Measurements from ENCODE around the gene SCN4A. TPM values are rescaled to one million over a fixed set of nuclear protein-coding genes. Genes with fewer than 3 reads are reported as not detected.
"Not testable (repeated sequence)": the region's sequence is repeated elsewhere in the genome, so short reads cannot be mapped to it uniquely, and the experiment has no call there.

SCN4A gene
- total RNA-seq, 1 experiment from 2014 or later, result not detected

GRCh38 chr17:63911041-63911635 is 61.6 kb downstream of the SCN4A start, which contains the start of gene CSHL1:
Gene CSHL1, minus strand, starts transcription at chr17:63911258. Its CDS starts 62 bp downstream, at chr17:63911196.
- Histone ChIP-seq H3K4me3 (no peak within 1 kb of the TSS), H3K36me3 (no peaks in the 10 kb centered on the region), H3K4me1 (replicated peaks) (no peaks in the 10 kb centered on the region), H3K27ac (no peak within 1 kb of the TSS), H3K9me3 (replicated peaks) (no peaks in the 10 kb centered on the region), H3K27me3 (replicated peaks) (peaks cover 9% of the 10 kb centered on the region)
- no peak for DNase-seq (ENCODE audit: low read depth in 1 of 2, low spot score in 2 of 2)

- no peak overlapping the region for H3K4me3 ChIP-seq
- H3K9me3 ChIP-seq (replicated peaks), result no peaks in the 10 kb centered on the region
- H3K27me3 ChIP-seq (replicated peaks), result peaks cover 7% of the 10 kb centered on the region
- H3K4me1 ChIP-seq (replicated peaks), result no peaks in the 10 kb centered on the region
- no peak overlapping the region for H3K27ac ChIP-seq
- H3K36me3 ChIP-seq, result no peaks in the 10 kb centered on the region
- DNase-seq (ENCODE audit: low read depth in 1 of 2, low spot score in 2 of 2), result no peak
Observed at GRCh38 chr17:63910096-63910495, 62.6 kb downstream of the SCN4A start.

GRCh38 chr17:63909586-63909985 is 63.1 kb downstream of the SCN4A start:
- H3K9me3 ChIP-seq (replicated peaks); H3K27ac ChIP-seq; DNase-seq (ENCODE audit: low read depth in 1 of 2, low spot score in 2 of 2); H3K4me1 ChIP-seq (replicated peaks); H3K36me3 ChIP-seq; H3K4me3 ChIP-seq; H3K27me3 ChIP-seq (replicated peaks): not testable (repeated sequence)

GRCh38 chr17:63907161-63907778 is 65.4 kb downstream of the SCN4A start:
- H3K9me3 ChIP-seq (replicated peaks); H3K4me1 ChIP-seq (replicated peaks); H3K4me3 ChIP-seq; H3K36me3 ChIP-seq; H3K27ac ChIP-seq; DNase-seq (ENCODE audit: low read depth in 1 of 2, low spot score in 2 of 2); H3K27me3 ChIP-seq (replicated peaks): not testable (repeated sequence)

DNA sequence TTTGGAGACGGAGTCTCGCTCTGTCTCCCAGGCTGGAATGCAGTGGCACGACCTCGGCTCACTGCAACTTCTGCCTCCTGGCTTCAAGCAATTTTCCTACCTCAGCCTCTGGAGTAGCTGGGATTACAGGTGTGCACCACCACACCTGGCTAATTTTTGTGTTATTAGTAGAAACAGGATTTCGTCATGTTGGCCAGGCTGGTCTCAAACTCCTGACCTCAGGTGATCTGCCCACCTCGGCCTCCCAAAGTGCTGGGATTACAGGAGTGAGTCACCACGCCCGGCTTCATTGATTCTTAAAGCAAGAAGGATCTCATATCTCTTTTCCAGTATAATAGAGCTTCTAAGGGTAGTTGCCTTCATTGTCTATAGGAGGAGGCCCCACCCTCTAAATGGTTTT is 67.9 kb downstream of the SCN4A start:
- DNase-seq (ENCODE audit: low read depth in 1 of 2, low spot score in 2 of 2); H3K9me3 ChIP-seq (replicated peaks); H3K27me3 ChIP-seq (replicated peaks); H3K27ac ChIP-seq; H3K4me3 ChIP-seq; H3K4me1 ChIP-seq (replicated peaks); H3K36me3 ChIP-seq: not testable (repeated sequence)

- H3K27ac ChIP-seq; H3K27me3 ChIP-seq (replicated peaks); H3K36me3 ChIP-seq; DNase-seq (ENCODE audit: low read depth in 1 of 2, low spot score in 2 of 2); H3K9me3 ChIP-seq (replicated peaks); H3K4me1 ChIP-seq (replicated peaks); H3K4me3 ChIP-seq: not testable (repeated sequence)
Observed at GRCh38 chr17:63903787-63904201, 68.9 kb downstream of the SCN4A start.

GRCh38 chr17:63901971-63902370 is 70.7 kb downstream of the SCN4A start:
- not testable (repeated sequence) for DNase-seq (ENCODE audit: low read depth in 1 of 2, low spot score in 2 of 2); H3K4me1 ChIP-seq (replicated peaks); H3K27ac ChIP-seq

GRCh38 chr17:63898899-63899798 is 73.6 kb downstream of the SCN4A start:
- H3K4me1 ChIP-seq (replicated peaks); H3K4me3 ChIP-seq; H3K27me3 ChIP-seq (replicated peaks); H3K27ac ChIP-seq; DNase-seq (ENCODE audit: low read depth in 1 of 2, low spot score in 2 of 2); H3K9me3 ChIP-seq (replicated peaks); H3K36me3 ChIP-seq: not testable (repeated sequence)

More at GRCh38 chr17:63901971-63902370, 70.7 kb downstream of the SCN4A start:
- not testable (repeated sequence) for H3K4me3 ChIP-seq; H3K36me3 ChIP-seq; H3K27me3 ChIP-seq (replicated peaks); H3K9me3 ChIP-seq (replicated peaks)

GRCh38 chr17:63896524-63897354 is 76.0 kb downstream of the SCN4A start, which contains the start of gene CSH1:
Gene CSH1, minus strand, starts transcription at chr17:63896574. Its CDS starts 63 bp downstream, at chr17:63896511.
- H3K27ac ChIP-seq; H3K9me3 ChIP-seq (replicated peaks); H3K4me1 ChIP-seq (replicated peaks); H3K4me3 ChIP-seq; H3K36me3 ChIP-seq; DNase-seq (ENCODE audit: low read depth in 1 of 2, low spot score in 2 of 2): not testable (repeated sequence)
- peaks cover 11% of the 10 kb centered on the region for H3K27me3 ChIP-seq (replicated peaks)

DNA sequence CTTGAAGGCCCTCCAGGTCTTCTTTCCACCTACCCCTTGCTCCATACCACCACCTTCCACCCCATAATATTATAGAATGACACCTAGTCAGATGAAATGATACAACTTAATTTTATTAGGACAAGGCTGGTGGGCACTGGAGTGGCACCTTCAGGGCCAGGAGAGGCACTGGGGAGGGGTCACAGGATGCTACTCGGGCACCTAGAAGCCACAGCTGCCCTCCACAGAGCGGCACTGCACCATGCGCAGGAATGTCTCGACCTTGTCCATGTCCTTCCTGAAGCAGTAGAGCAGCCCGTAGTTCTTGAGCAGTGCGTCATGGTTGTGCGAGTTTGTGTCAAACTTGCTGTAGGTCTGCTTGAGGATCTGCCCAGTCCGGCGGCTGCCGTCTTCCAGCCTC is 77.9 kb downstream of the SCN4A start:
- H3K4me1 ChIP-seq (replicated peaks); H3K27ac ChIP-seq; H3K9me3 ChIP-seq (replicated peaks); H3K36me3 ChIP-seq; H3K4me3 ChIP-seq: not testable (repeated sequence)
- peak in 1 of 2 experiments; percentile 30 for DNase-seq (ENCODE audit: low read depth in 1 of 2, low spot score in 2 of 2)
- H3K27me3 ChIP-seq (replicated peaks), result peaks cover 11% of the 10 kb centered on the region

DNA sequence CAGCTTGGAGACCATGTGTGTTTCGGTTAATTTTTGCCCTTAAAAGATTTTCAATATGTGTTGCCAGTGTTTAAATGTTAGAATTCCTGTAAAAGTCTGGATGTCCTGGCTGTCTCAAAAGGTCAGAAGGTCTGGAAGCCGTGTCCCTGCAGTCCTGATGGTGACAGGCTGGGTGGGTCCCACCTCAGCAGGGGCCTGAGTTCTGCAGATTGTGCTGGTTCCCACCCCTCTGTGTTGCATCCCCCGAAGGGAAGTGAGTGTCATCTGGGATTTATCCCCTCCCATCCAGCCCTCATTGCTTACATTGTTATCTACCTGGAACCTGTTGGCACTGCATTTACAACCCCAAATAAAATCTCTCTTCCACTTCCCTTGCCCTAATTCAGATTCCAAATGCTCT is 78.7 kb downstream of the SCN4A start:
- H3K4me3 ChIP-seq, result not testable (repeated sequence)
- peak in 1 of 2 experiments; percentile 35 for DNase-seq (ENCODE audit: low read depth in 1 of 2, low spot score in 2 of 2)

GRCh38 chr17:63892316-63893037 is 80.2 kb downstream of the SCN4A start:
- not testable (repeated sequence) for H3K4me1 ChIP-seq (replicated peaks); H3K4me3 ChIP-seq; H3K9me3 ChIP-seq (replicated peaks); H3K27ac ChIP-seq; H3K36me3 ChIP-seq; DNase-seq (ENCODE audit: low read depth in 1 of 2, low spot score in 2 of 2)
- H3K27me3 ChIP-seq (replicated peaks), result peaks cover 11% of the 10 kb centered on the region

More for the DNA sequence above, 78.7 kb downstream of the SCN4A start:
- not testable (repeated sequence) for H3K4me1 ChIP-seq (replicated peaks); H3K9me3 ChIP-seq (replicated peaks); H3K27ac ChIP-seq; H3K36me3 ChIP-seq
- peaks cover 11% of the 10 kb centered on the region for H3K27me3 ChIP-seq (replicated peaks)

Measured in SJSA1 (cell line).